HCT116 (cell line): ENCODE data around the gene CLCN5. TPM values are rescaled to one million over a fixed set of nuclear protein-coding genes. Genes with fewer than 3 reads are reported as not detected.

Experiments used
- ATAC-seq: fragments of 200-7000 bp; cut with Tn5 transposase; 2 replicates; pipeline ENCODE4 v1.9.1; 2020; ENCODE audit warnings: mild to moderate bottlenecking, moderate library complexity
- BruUV-seq: library from RNA; stranded (reverse); fragments of 400-500 nt; replicated peaks from 2 replicates; lab custom pipeline; 2021; lab: Mats Ljungman, UMichigan
- CTCF ChIA-PET: fragments of 300-600 bp; sonication (Branson Sonifier 250); formaldehyde crosslinking; loops from one replicate; lab custom pipeline; 2021; ENCODE audit warnings: antibody characterized with exemption; lab: Charles Lee
- POLR2A ChIA-PET: fragments of 300-600, 350-600 bp; sonication (Branson Sonifier 250); formaldehyde crosslinking; loops from one replicate; lab custom pipeline; 2021; ENCODE audit warnings: antibody characterized with exemption; lab: Charles Lee
- RAD21 ChIA-PET, 2 experiments: fragments of 300-600 bp; sonication (Branson Sonifier 250); formaldehyde crosslinking; loops; one replicate each; lab custom pipeline; 2023; ENCODE audit warnings: low total read pairs in 2 of 2; ENCODE audit not compliant: uncharacterized antibody in 2 of 2, unreplicated experiment in 2 of 2, low non-redundant PET in 1 of 2; lab: Charles Lee
- DNase-seq: peaks from one replicate; pipeline ENCODE4 v3.0.0-alpha.2; 2010; ENCODE audit warnings: low read depth, low spot score
- H2AFZ ChIP-seq: fragments of 200-600 bp; shearing (Covaris generic), sonication (generic); 2 replicates; pipeline ENCODE4 v1.6.1; 2017; ENCODE audit warnings: low read depth, mixed run types, mixed read lengths, antibody characterized with exemption, low read length; ENCODE audit not compliant: poor library complexity, severe bottlenecking
- H3K27ac ChIP-seq: 2 replicates; pipeline ENCODE4 v1.5.1; 2012; ENCODE audit warnings: low read depth, low read length
- H3K27me3 ChIP-seq: fragments of 200-600 bp; sonication (generic); 2 replicates; pipeline ENCODE4 v1.6.1; 2016; ENCODE audit warnings: mixed run types, low read length, mixed read lengths; ENCODE audit not compliant: insufficient read depth
- H3K36me3 ChIP-seq, 2 experiments: fragments of 200-500 bp in 1 of 2; fragments of 200-600 bp in 1 of 2; sonication (Bioruptor generic) in 1 of 2; sonication (generic) in 1 of 2; 2 replicates each; pipeline versions ENCODE4 v1.5.1 to v1.6.1; 2014 to 2016; ENCODE audit warnings: low read length in 2 of 2, inconsistent platforms in 1 of 2, mixed read lengths in 1 of 2, mixed run types in 1 of 2; ENCODE audit not compliant: insufficient read depth in 2 of 2, control insufficient read depth in 1 of 2
- H3K4me1 ChIP-seq, 2 experiments: fragments of 200-600 bp in 1 of 2; sonication (generic) in 1 of 2; 2 replicates each; pipeline versions ENCODE4 v1.5.1 to v1.6.1; 2012 to 2017; ENCODE audit warnings: low read length in 2 of 2, inconsistent platforms in 1 of 2, mild to moderate bottlenecking in 1 of 2, mixed read lengths in 1 of 2, mixed run types in 1 of 2, moderate library complexity in 1 of 2; ENCODE audit not compliant: insufficient read depth in 2 of 2, control insufficient read depth in 1 of 2
- H3K4me2 ChIP-seq: fragments of 200-600 bp; sonication (generic); 2 replicates; pipeline ENCODE4 v1.6.1; 2017; ENCODE audit warnings: mixed run types, low read length, mixed read lengths
- H3K4me3 ChIP-seq, 2 experiments: fragments of 200-600 bp in 1 of 2; sonication (generic) in 1 of 2; replicated peaks in 1 of 2; 2 replicates each; pipeline ENCODE4 v1.5.1; 2011 to 2016; ENCODE audit warnings: low read length in 2 of 2, control low read depth in 1 of 2, low read depth in 1 of 2, mild to moderate bottlenecking in 1 of 2, mixed read lengths in 1 of 2, mixed run types in 1 of 2
- H3K79me2 ChIP-seq: fragments of 200-600 bp; sonication (generic); 2 replicates; pipeline ENCODE4 v1.6.1; 2017; ENCODE audit warnings: mild to moderate bottlenecking, mixed run types, low read length, moderate library complexity, mixed read lengths; ENCODE audit not compliant: insufficient read depth
- H3K9ac ChIP-seq: fragments of 200-600 bp; sonication (generic); 2 replicates; pipeline ENCODE4 v1.6.1; 2016; ENCODE audit warnings: low read length, mixed read lengths
- H3K9me2 ChIP-seq: fragments of 200-600 bp; sonication (generic), shearing (Covaris generic); 2 replicates; pipeline ENCODE4 v1.6.1; 2017; ENCODE audit warnings: mixed run types, mild to moderate bottlenecking, moderate library complexity; ENCODE audit not compliant: insufficient read depth
- H3K9me3 ChIP-seq, 2 experiments: fragments of 200-500 bp in 1 of 2; fragments of 200-600 bp in 1 of 2; sonication (Bioruptor generic) in 1 of 2; sonication (generic) in 1 of 2; 2 replicates each; pipeline ENCODE4 v1.6.1; 2014 to 2017; ENCODE audit warnings: low read length in 2 of 2, mixed read lengths in 2 of 2, inconsistent platforms in 1 of 2, low read depth in 1 of 2, mild to moderate bottlenecking in 1 of 2, mixed run types in 1 of 2, moderate library complexity in 1 of 2; ENCODE audit not compliant: control insufficient read depth in 1 of 2, insufficient read depth in 1 of 2
- H4K20me1 ChIP-seq: fragments of 200-600 bp; sonication (generic), shearing (Covaris generic); 2 replicates; pipeline ENCODE4 v1.6.1; 2017; ENCODE audit warnings: mixed run types, mild to moderate bottlenecking, moderate library complexity; ENCODE audit not compliant: insufficient read depth
- CBX3 ChIP-seq: IDR thresholded peaks from 2 replicates; pipeline ENCODE4 v1.6.1; 2012; ENCODE audit warnings: low read depth
- CTCF ChIP-seq, 3 experiments: fragments of 200-600 bp in 1 of 3; sonication (generic) in 1 of 3; IDR thresholded peaks in 2 of 3; conservative IDR thresholded peaks in 1 of 3; 2 replicates each; pipeline ENCODE4 v1.5.1; 2012 to 2017; ENCODE audit warnings: low read depth in 2 of 3, low read length in 2 of 3, antibody characterized with exemption in 1 of 3, borderline replicate concordance in 1 of 3, control low read depth in 1 of 3, mild to moderate bottlenecking in 1 of 3, mixed read lengths in 1 of 3, mixed run types in 1 of 3, moderate library complexity in 1 of 3; ENCODE audit not compliant: insufficient read depth in 1 of 3
- EGR1 ChIP-seq: IDR thresholded peaks from 2 replicates; pipeline ENCODE4 v1.6.1; 2012; ENCODE audit warnings: low read depth
- ELF1 ChIP-seq: IDR thresholded peaks from 2 replicates; pipeline ENCODE4 v1.6.1; 2012; ENCODE audit warnings: low read depth, borderline replicate concordance
- EZH2 ChIP-seq: fragments of 200-600 bp; sonication (generic); IDR thresholded peaks from 2 replicates; pipeline ENCODE4 v1.6.1; 2017; ENCODE audit warnings: antibody characterized with exemption, mixed run types
- EZH2phosphoT487 ChIP-seq: fragments of 200-600 bp; IDR thresholded peaks from 2 replicates; pipeline ENCODE4 v1.6.1; 2018; ENCODE audit warnings: antibody characterized with exemption, borderline replicate concordance
- FOSL1 ChIP-seq: IDR thresholded peaks from 2 replicates; pipeline ENCODE4 v1.6.1; 2012; ENCODE audit warnings: low read depth
- REST ChIP-seq: IDR thresholded peaks from 2 replicates; pipeline ENCODE4 v1.6.1; 2012; ENCODE audit warnings: low read depth
- TCF7L2 ChIP-seq: IDR thresholded peaks from 2 replicates; pipeline ENCODE4 v1.7.0; 2011; ENCODE audit warnings: borderline replicate concordance, inconsistent platforms; ENCODE audit not compliant: insufficient read depth, insufficient read length; ENCODE audit errors: extremely low read depth
- YY1 ChIP-seq: IDR thresholded peaks from 2 replicates; pipeline ENCODE4 v1.6.1; 2011; ENCODE audit warnings: low read length, low read depth, moderate library complexity, mild to moderate bottlenecking; ENCODE audit not compliant: insufficient replicate concordance; ENCODE audit errors: extremely low read depth
- ZNF274 ChIP-seq: fragments of 200-500 bp; sonication (Bioruptor generic); IDR thresholded peaks from 2 replicates; pipeline ENCODE4 v1.6.1; 2014; ENCODE audit warnings: mild to moderate bottlenecking, low read depth, low read length, inconsistent platforms
- intact Hi-C: fragments of 100-400 bp; cut with micrococcal nuclease; formaldehyde crosslinking; loops from 2 replicates; pipeline ENCODE4 v1.10.0; 2022
- total RNA-seq: library from RNA; stranded (reverse); gene quantifications from one replicate; pipeline ENCODE4 v1.2.1, GENCODE V29; 2021; ENCODE audit not compliant: unreplicated experiment
- TF ChIP-seq, protein P1 (sequence below): IDR thresholded peaks from 2 replicates; pipeline ENCODE4 v1.6.1; 2011; ENCODE audit warnings: mild to moderate bottlenecking, low read length, moderate library complexity; ENCODE audit not compliant: insufficient replicate concordance; ENCODE audit errors: extremely low read depth

Gene CLCN5
- total RNA-seq, 1 experiment from 2014 or later = 6.1 TPM

- no peak for TF ChIP-seq REST
- no peak for TF ChIP-seq EZH2phosphoT487
- no peak for TF ChIP-seq EZH2
Observed at GRCh38 chrX:50117476-50117875, 195.1 kb downstream of the CLCN5 start (continued).

- H2AFZ ChIP-seq = no peak overlapping the region
- CTCF ChIA-PET = no interaction called here
- no peaks in the 10 kb centered on the region for H3K9me3 ChIP-seq
- ATAC-seq (no peak), DNase-seq (no peak)
- RAD21 ChIA-PET = no interaction called here
- no peaks in the 10 kb centered on the region for H3K9me2 ChIP-seq
- intact Hi-C loops = no loop called here
- no peak overlapping the region for H3K4me2 ChIP-seq
- no TSS peak for BruUV-seq
- H3K79me2 ChIP-seq = no peaks in the 10 kb centered on the region
- POLR2A ChIA-PET = no interaction called here
- H3K4me1 ChIP-seq = no peaks in the 10 kb centered on the region
- H3K27me3 ChIP-seq = 0 out of 2 replicates have a peak, but pooled peaks cover 4% of the 10 kb centered on the region
- H3K36me3 ChIP-seq = no peaks in the 10 kb centered on the region
- no peak overlapping the region for H3K4me3 ChIP-seq
- H3K9ac ChIP-seq = no peak overlapping the region
- no peaks in the 10 kb centered on the region for H4K20me1 ChIP-seq
- no peak overlapping the region for H3K27ac ChIP-seq
- TF ChIP-seq EZH2phosphoT487 (no peak), ELF1 (no peak), REST (no peak), YY1 (no peak), TCF7L2 (no peak), FOSL1 (no peak), EZH2 (no peak), EGR1 (no peak), CTCF (IDR thresholded peaks at IDR 0.05 in 2 of 3, conservative IDR thresholded peaks at IDR 0.05 in 1 of 3; ENCODE audit: borderline replicate concordance in 1 of 3, insufficient read depth in 1 of 3, low read depth in 2 of 3, low read length in 2 of 3) (no peak), ZNF274 (no peak), CBX3 (no peak)
- TF ChIP-seq, protein P1, sequence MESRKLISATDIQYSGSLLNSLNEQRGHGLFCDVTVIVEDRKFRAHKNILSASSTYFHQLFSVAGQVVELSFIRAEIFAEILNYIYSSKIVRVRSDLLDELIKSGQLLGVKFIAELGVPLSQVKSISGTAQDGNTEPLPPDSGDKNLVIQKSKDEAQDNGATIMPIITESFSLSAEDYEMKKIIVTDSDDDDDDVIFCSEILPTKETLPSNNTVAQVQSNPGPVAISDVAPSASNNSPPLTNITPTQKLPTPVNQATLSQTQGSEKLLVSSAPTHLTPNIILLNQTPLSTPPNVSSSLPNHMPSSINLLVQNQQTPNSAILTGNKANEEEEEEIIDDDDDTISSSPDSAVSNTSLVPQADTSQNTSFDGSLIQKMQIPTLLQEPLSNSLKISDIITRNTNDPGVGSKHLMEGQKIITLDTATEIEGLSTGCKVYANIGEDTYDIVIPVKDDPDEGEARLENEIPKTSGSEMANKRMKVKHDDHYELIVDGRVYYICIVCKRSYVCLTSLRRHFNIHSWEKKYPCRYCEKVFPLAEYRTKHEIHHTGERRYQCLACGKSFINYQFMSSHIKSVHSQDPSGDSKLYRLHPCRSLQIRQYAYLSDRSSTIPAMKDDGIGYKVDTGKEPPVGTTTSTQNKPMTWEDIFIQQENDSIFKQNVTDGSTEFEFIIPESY = no peak
Observed at GRCh38 chrX:50125480-50125879, 203.1 kb downstream of the CLCN5 start.
